Nephron progenitor cell (in vitro differentiated cells): ENCODE measurements around the gene HBA1.
"Not testable (repeated sequence)": the region's sequence is repeated elsewhere in the genome, so short reads cannot be mapped to it uniquely, and the experiment has no call there.

Experiments used
- DNase-seq: peaks from one replicate; pipeline ENCODE4 v3.0.0; 2021
- H3K27ac Mint-ChIP-seq: 2 replicates; pipeline ENCODE4 v1.8.0; 2021; ENCODE audit warnings: mild to moderate bottlenecking, moderate library complexity, mixed read lengths
- H3K27me3 Mint-ChIP-seq: 2 replicates; pipeline ENCODE4 v1.8.0; 2021; ENCODE audit warnings: mild to moderate bottlenecking, low read depth, mixed read lengths; ENCODE audit not compliant: poor library complexity
- H3K36me3 Mint-ChIP-seq: 2 replicates; pipeline ENCODE4 v1.8.0; 2021; ENCODE audit warnings: low read depth, mixed read lengths
- H3K4me1 Mint-ChIP-seq: 2 replicates; pipeline ENCODE4 v1.8.0; 2021; ENCODE audit warnings: mixed read lengths
- H3K4me3 Mint-ChIP-seq: 2 replicates; pipeline ENCODE4 v1.8.0; 2021; ENCODE audit warnings: mild to moderate bottlenecking, moderate library complexity, mixed read lengths
- H3K9me3 Mint-ChIP-seq: 2 replicates; pipeline ENCODE4 v1.8.0; 2021; ENCODE audit warnings: mild to moderate bottlenecking, moderate library complexity, mixed read lengths
- CTCF ChIP-seq: fragments of 200-600 bp; sonication (generic); IDR thresholded peaks from 2 replicates; pipeline ENCODE4 v1.5.0; 2021; ENCODE audit warnings: antibody characterized with exemption

Gene HBA1

GRCh38 chr16:169014-169413 is 7.5 kb upstream of the HBA1 start:
- Mint-ChIP-seq H3K27ac (no peak overlapping the region), H3K36me3 (no peaks in the 10 kb centered on the region), H3K4me3 (no peak overlapping the region), H3K4me1 (no peaks in the 10 kb centered on the region), H3K9me3 (no peaks in the 10 kb centered on the region), H3K27me3 (peaks cover 85% of the 10 kb centered on the region)
- DNase-seq = no peak
- no peak for TF ChIP-seq CTCF

GRCh38 chr16:170088-170507 is 6.4 kb upstream of the HBA1 start:
- H3K27me3 Mint-ChIP-seq = peaks cover 92% of the 10 kb centered on the region
- H3K9me3 Mint-ChIP-seq, H3K4me1 Mint-ChIP-seq, H3K27ac Mint-ChIP-seq, H3K4me3 Mint-ChIP-seq, H3K36me3 Mint-ChIP-seq: not testable (repeated sequence)
- DNase-seq = peak; percentile 46

- no peak for DNase-seq
- no peaks in the 10 kb centered on the region for H3K4me1 Mint-ChIP-seq
- H3K36me3 Mint-ChIP-seq = no peaks in the 10 kb centered on the region
- TF ChIP-seq CTCF = no peak
- H3K9me3 Mint-ChIP-seq = no peaks in the 10 kb centered on the region
- H3K27me3 Mint-ChIP-seq = peaks cover 92% of the 10 kb centered on the region
- no peak overlapping the region for H3K4me3 Mint-ChIP-seq
- no peak overlapping the region for H3K27ac Mint-ChIP-seq
Observed at GRCh38 chr16:170788-171187, 5.7 kb upstream of the HBA1 start.

GRCh38 chr16:172374-172941 is 4.0 kb upstream of the HBA1 start, which contains the start of gene HBA2:
Gene HBA2 (plus strand): TSS chr16:172876. CDS start chr16:172913, 37 bp downstream.
- H3K4me3 Mint-ChIP-seq, H3K9me3 Mint-ChIP-seq, H3K27ac Mint-ChIP-seq, H3K4me1 Mint-ChIP-seq, DNase-seq, H3K36me3 Mint-ChIP-seq: not testable (repeated sequence)
- H3K27me3 Mint-ChIP-seq = peaks cover 85% of the 10 kb centered on the region

- H3K4me3 Mint-ChIP-seq, H3K36me3 Mint-ChIP-seq, DNase-seq, H3K27ac Mint-ChIP-seq, H3K4me1 Mint-ChIP-seq, H3K9me3 Mint-ChIP-seq: not testable (repeated sequence)
- H3K27me3 Mint-ChIP-seq = peaks cover 85% of the 10 kb centered on the region
Observed at GRCh38 chr16:173211-173854, 3.1 kb upstream of the HBA1 start.

GRCh38 chr16:173928-174769 is 2.3 kb upstream of the HBA1 start:
- H3K9me3 Mint-ChIP-seq, H3K4me1 Mint-ChIP-seq, H3K4me3 Mint-ChIP-seq, H3K36me3 Mint-ChIP-seq, DNase-seq, H3K27ac Mint-ChIP-seq: not testable (repeated sequence)
- H3K27me3 Mint-ChIP-seq = peaks cover 85% of the 10 kb centered on the region

GRCh38 chr16:175011-175949 is 1.2 kb upstream of the HBA1 start:
- H3K27me3 Mint-ChIP-seq = peaks cover 83% of the 10 kb centered on the region
- H3K36me3 Mint-ChIP-seq = no peaks in the 10 kb centered on the region
- H3K27ac Mint-ChIP-seq = no peak overlapping the region
- TF ChIP-seq CTCF = no peak
- H3K4me1 Mint-ChIP-seq = no peaks in the 10 kb centered on the region
- no peaks in the 10 kb centered on the region for H3K9me3 Mint-ChIP-seq
- H3K4me3 Mint-ChIP-seq = no peak overlapping the region
- no peak for DNase-seq

- DNase-seq, H3K4me3 Mint-ChIP-seq, H3K4me1 Mint-ChIP-seq, H3K27ac Mint-ChIP-seq, H3K9me3 Mint-ChIP-seq, H3K36me3 Mint-ChIP-seq: not testable (repeated sequence)
- H3K27me3 Mint-ChIP-seq = peaks cover 78% of the 10 kb centered on the region
Observed at GRCh38 chr16:176006-176405, 474 bp upstream of the HBA1 start.
